Measurements from ENCODE around the gene GSTM2. TPM values are rescaled to one million over a fixed set of nuclear protein-coding genes. Genes with fewer than 3 reads are reported as not detected.
A peak's percentile ranks its signal among the peaks of the same experiment; 100 is the strongest.

Gene GSTM2
- total RNA-seq, 1 donor: 14.8 TPM

- Histone ChIP-seq H3K27me3 (ENCODE audit: insufficient read depth, low read length) (no peaks in the 10 kb centered on the region), H2AFZ (ENCODE audit: low read length) (no peak overlapping the region), H3K79me2 (ENCODE audit: insufficient read depth, low read length) (no peaks in the 10 kb centered on the region), H3K27ac (ENCODE audit: low read depth, low read length) (no peak overlapping the region), H3K4me3 (ENCODE audit: insufficient read depth, low read length) (no peak overlapping the region), H3K4me1 (ENCODE audit: insufficient read depth, low read length) (peaks cover 11% of the 10 kb centered on the region), H4K20me1 (ENCODE audit: insufficient read depth, low read length) (no peaks in the 10 kb centered on the region), H3K4me2 (ENCODE audit: insufficient read depth, low read length) (no peak overlapping the region), H3K36me3 (ENCODE audit: insufficient read depth, low read length) (no peaks in the 10 kb centered on the region), H3K9me3 (ENCODE audit: low read depth, low read length) (no peaks in the 10 kb centered on the region)
- no peak for DNase-seq (ENCODE audit: insufficient read length, low spot score, missing footprints)
- TF ChIP-seq CTCF (IDR thresholded peaks at IDR 0.05; ENCODE audit: extremely low read depth, low read depth, low read length): no peak
These were observed 26.6 kb upstream of the GSTM2 start for GRCh38 chr1:109641078-109641740.

- no peak overlapping the region for H3K4me3 ChIP-seq (ENCODE audit: insufficient read depth, low read length)
- H3K27ac ChIP-seq (ENCODE audit: low read depth, low read length): no peak overlapping the region
- H2AFZ ChIP-seq (ENCODE audit: low read length): no peak overlapping the region
- peaks cover 4% of the 10 kb centered on the region for H3K4me1 ChIP-seq (ENCODE audit: insufficient read depth, low read length)
- H3K36me3 ChIP-seq (ENCODE audit: insufficient read depth, low read length): no peaks in the 10 kb centered on the region
- no peak for TF ChIP-seq CTCF (IDR thresholded peaks at IDR 0.05; ENCODE audit: extremely low read depth, low read depth, low read length)
- H3K79me2 ChIP-seq (ENCODE audit: insufficient read depth, low read length): no peaks in the 10 kb centered on the region
- no peaks in the 10 kb centered on the region for H3K27me3 ChIP-seq (ENCODE audit: insufficient read depth, low read length)
- H4K20me1 ChIP-seq (ENCODE audit: insufficient read depth, low read length): no peaks in the 10 kb centered on the region
- no peak for DNase-seq (ENCODE audit: insufficient read length, low spot score, missing footprints)
- no peaks in the 10 kb centered on the region for H3K9me3 ChIP-seq (ENCODE audit: low read depth, low read length)
- no peak overlapping the region for H3K4me2 ChIP-seq (ENCODE audit: insufficient read depth, low read length)
These were observed 26.0 kb upstream of the GSTM2 start for GRCh38 chr1:109641861-109642260.

GRCh38 chr1:109642626-109643025, 25.2 kb upstream of the GSTM2 start:
- Histone ChIP-seq H3K9me3 (ENCODE audit: low read depth, low read length) (no peaks in the 10 kb centered on the region), H3K4me1 (ENCODE audit: insufficient read depth, low read length) (peaks cover 4% of the 10 kb centered on the region), H2AFZ (ENCODE audit: low read length) (no peak overlapping the region), H3K4me3 (ENCODE audit: insufficient read depth, low read length) (no peak overlapping the region), H3K27me3 (ENCODE audit: insufficient read depth, low read length) (no peaks in the 10 kb centered on the region), H3K4me2 (ENCODE audit: insufficient read depth, low read length) (no peak overlapping the region), H3K79me2 (ENCODE audit: insufficient read depth, low read length) (no peaks in the 10 kb centered on the region), H3K36me3 (ENCODE audit: insufficient read depth, low read length) (no peaks in the 10 kb centered on the region), H4K20me1 (ENCODE audit: insufficient read depth, low read length) (no peaks in the 10 kb centered on the region), H3K27ac (ENCODE audit: low read depth, low read length) (no peak overlapping the region)
- no peak for DNase-seq (ENCODE audit: insufficient read length, low spot score, missing footprints)
- TF ChIP-seq CTCF (IDR thresholded peaks at IDR 0.05; ENCODE audit: extremely low read depth, low read depth, low read length): no peak

GRCh38 chr1:109643385-109644230, 24.2 kb upstream of the GSTM2 start:
- Histone ChIP-seq H3K79me2 (ENCODE audit: insufficient read depth, low read length) (no peaks in the 10 kb centered on the region), H3K27ac (ENCODE audit: low read depth, low read length) (no peak overlapping the region), H4K20me1 (ENCODE audit: insufficient read depth, low read length) (no peaks in the 10 kb centered on the region), H3K9me3 (ENCODE audit: low read depth, low read length) (no peaks in the 10 kb centered on the region), H3K4me2 (ENCODE audit: insufficient read depth, low read length) (peak overlapping the region; percentile 65), H3K27me3 (ENCODE audit: insufficient read depth, low read length) (no peaks in the 10 kb centered on the region), H3K36me3 (ENCODE audit: insufficient read depth, low read length) (no peaks in the 10 kb centered on the region), H2AFZ (ENCODE audit: low read length) (peak overlapping the region; percentile 98), H3K4me1 (ENCODE audit: insufficient read depth, low read length) (peaks cover 4% of the 10 kb centered on the region), H3K4me3 (ENCODE audit: insufficient read depth, low read length) (peak overlapping the region; percentile 24)
- DNase-seq (ENCODE audit: insufficient read length, low spot score, missing footprints): peak; percentile 94
- TF ChIP-seq CTCF (IDR thresholded peaks at IDR 0.05; ENCODE audit: extremely low read depth, low read depth, low read length): peak; percentile 82
